OCI-LY3 (cell line): ENCODE measurements around the gene L3MBTL4.

Source experiments
- EZH2phosphoT487 ChIP-seq: fragments of 200-600 bp; shearing (Covaris generic); IDR thresholded peaks from 2 replicates; pipeline ENCODE4 v1.6.1; 2018; ENCODE audit warnings: antibody characterized with exemption, mixed run types, low read depth
- TF ChIP-seq, protein P1 (sequence below): fragments of 200-600, 300-600 bp; sonication (generic); IDR thresholded peaks from 2 replicates; pipeline ENCODE4 v1.5.1; 2014; ENCODE audit warnings: antibody characterized with exemption, low read length, low read depth

DNA sequence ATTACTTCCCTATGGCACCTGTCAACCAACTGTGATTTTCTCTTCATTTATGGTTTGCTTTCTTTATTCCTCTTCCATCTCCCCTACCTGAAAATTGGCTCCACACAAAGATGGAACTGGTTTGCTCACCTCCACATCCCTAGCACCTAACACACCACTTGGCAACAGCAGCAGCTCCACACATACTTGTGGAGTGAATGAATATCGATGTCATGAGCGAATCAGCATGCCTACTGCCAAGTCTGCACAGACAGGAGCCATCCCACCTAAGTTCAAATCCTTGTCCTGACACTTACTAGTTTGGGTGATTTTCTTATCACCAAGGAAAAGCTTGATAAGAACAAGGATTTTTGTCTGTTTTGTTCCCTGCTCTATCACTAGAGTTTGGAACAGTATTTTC lies 328.0 kb downstream of the L3MBTL4 start:
- TF ChIP-seq, protein P1, sequence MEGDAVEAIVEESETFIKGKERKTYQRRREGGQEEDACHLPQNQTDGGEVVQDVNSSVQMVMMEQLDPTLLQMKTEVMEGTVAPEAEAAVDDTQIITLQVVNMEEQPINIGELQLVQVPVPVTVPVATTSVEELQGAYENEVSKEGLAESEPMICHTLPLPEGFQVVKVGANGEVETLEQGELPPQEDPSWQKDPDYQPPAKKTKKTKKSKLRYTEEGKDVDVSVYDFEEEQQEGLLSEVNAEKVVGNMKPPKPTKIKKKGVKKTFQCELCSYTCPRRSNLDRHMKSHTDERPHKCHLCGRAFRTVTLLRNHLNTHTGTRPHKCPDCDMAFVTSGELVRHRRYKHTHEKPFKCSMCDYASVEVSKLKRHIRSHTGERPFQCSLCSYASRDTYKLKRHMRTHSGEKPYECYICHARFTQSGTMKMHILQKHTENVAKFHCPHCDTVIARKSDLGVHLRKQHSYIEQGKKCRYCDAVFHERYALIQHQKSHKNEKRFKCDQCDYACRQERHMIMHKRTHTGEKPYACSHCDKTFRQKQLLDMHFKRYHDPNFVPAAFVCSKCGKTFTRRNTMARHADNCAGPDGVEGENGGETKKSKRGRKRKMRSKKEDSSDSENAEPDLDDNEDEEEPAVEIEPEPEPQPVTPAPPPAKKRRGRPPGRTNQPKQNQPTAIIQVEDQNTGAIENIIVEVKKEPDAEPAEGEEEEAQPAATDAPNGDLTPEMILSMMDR = no peak
- TF ChIP-seq EZH2phosphoT487 = no peak
